Lung (tissue), 12 donors: ENCODE data around the gene ATF6. TPM values are rescaled to one million over a fixed set of nuclear protein-coding genes. Genes with fewer than 3 reads are reported as not detected.

Source experiments
- ATAC-seq: fragments of 200-7000 bp; cut with Tn5 transposase; one replicate; pipeline ENCODE4 v1.9.1; 2020; ENCODE audit warnings: moderate number of reproducible peaks; ENCODE audit not compliant: insufficient read depth, low FRiP score
- DNase-seq, 3 donors: peaks; one replicate each; pipeline ENCODE4 v3.0.0-alpha.2; 2013 to 2017
- H3K27ac ChIP-seq, 2 donors: one replicate each; pipeline ENCODE4 v1.5.1; 2013; ENCODE audit warnings: mild to moderate bottlenecking in 2 of 2, moderate library complexity in 2 of 2, control low read depth in 1 of 2, inconsistent platforms in 1 of 2, low read depth in 1 of 2, low read length in 1 of 2
- H3K27me3 ChIP-seq, 3 donors: one replicate each; pipeline ENCODE4 v1.5.1; 2013; ENCODE audit warnings: low read length in 2 of 3; ENCODE audit not compliant: control insufficient read depth in 3 of 3, insufficient read depth in 3 of 3
- H3K36me3 ChIP-seq, 4 donors: one replicate each; pipeline ENCODE4 v1.5.1; 2013; ENCODE audit warnings: low read length in 4 of 4, mild to moderate bottlenecking in 1 of 4, moderate library complexity in 1 of 4; ENCODE audit not compliant: control insufficient read depth in 4 of 4, insufficient read depth in 4 of 4
- H3K4me1 ChIP-seq, 5 donors: one replicate each; pipeline ENCODE4 v1.5.1; 2013; ENCODE audit warnings: low read length in 5 of 5, mild to moderate bottlenecking in 2 of 5, moderate library complexity in 1 of 5; ENCODE audit not compliant: control insufficient read depth in 5 of 5, insufficient read depth in 5 of 5
- H3K4me3 ChIP-seq: one replicate; pipeline ENCODE4 v1.5.1; 2013; ENCODE audit warnings: mild to moderate bottlenecking, control low read depth, moderate library complexity
- H3K9ac ChIP-seq, 2 donors: one replicate each; pipeline ENCODE4 v1.5.1; 2013; ENCODE audit warnings: low read length in 2 of 2, control low read depth in 1 of 2; ENCODE audit not compliant: insufficient read depth in 1 of 2
- H3K9me3 ChIP-seq, 4 donors: one replicate each; pipeline ENCODE4 v1.5.1; 2013; ENCODE audit warnings: low read length in 3 of 4, mild to moderate bottlenecking in 1 of 4, moderate library complexity in 1 of 4; ENCODE audit not compliant: control insufficient read depth in 4 of 4, insufficient read depth in 3 of 4
- CTCF ChIP-seq: IDR thresholded peaks from 2 replicates; pipeline ENCODE4 v1.5.1; 2012; ENCODE audit warnings: mild to moderate bottlenecking; ENCODE audit errors: control extremely low read depth, extremely low read depth
- WGBS, 2 donors: extraction: QIAGEN DNeasy Blood & Tissue Kit; methylation state at CpG; one replicate each; pipeline ENCODE4 v1.1.7; 2013; 5-methylcytosine and 5-hydroxymethylcytosine counted together
- polyA plus RNA-seq, 2 donors: library from polyadenylated mRNA; stranded (reverse); fragments of 200-250 nt; gene quantifications; one replicate each; pipeline ENCODE4 v1.2.1, GENCODE V29; 2013
- total RNA-seq, 2 donors: library from RNA; depleted of rRNA in 1 of 2; stranded (reverse); fragments of >200 nt in 1 of 2; gene quantifications; one replicate each; pipeline ENCODE4 v1.2.1, GENCODE V29; 2014 to 2021
- donor health status: control.
- donor health status: control.
- donor health status: Bipolar disorder and iron deficiency.
- donor health status: healthy.
- donor health status: DM: yes; HTN: yes; CAD: no.

The ATF6 gene
- total and polyA plus RNA-seq, 4 donors: 4.3 to 44.8 (median 22.6) TPM

GRCh38 chr1:161839591-161839990 lies 73.5 kb downstream of the ATF6 start:
- H3K4me1 ChIP-seq: peaks cover 0 to 7% (median 0%) of the 10 kb centered on the region in 5 donors
- WGBS, 2 donors: 89 to 96% methylated on average over 2 of the region's 2 CpGs
- TF ChIP-seq CTCF: no peak

DNA sequence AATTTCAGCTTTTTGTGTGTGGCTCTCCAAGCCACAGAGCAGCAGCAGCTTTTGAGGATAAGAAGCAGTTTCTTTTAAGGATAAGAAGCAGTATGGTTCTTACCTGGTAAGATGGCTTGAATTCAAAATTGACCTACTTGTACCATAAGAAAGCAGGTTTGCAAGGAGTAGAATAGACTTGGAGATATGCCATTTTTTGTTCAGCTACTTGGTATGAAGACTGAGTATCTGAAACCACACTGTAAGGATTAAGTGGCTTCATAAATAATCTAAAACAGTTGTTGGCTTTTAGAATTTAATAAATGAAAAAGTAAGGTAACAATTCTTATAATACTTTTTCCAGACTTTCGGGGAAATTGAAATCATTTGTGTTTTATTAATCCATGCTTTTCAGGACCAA lies 74.2 kb downstream of the ATF6 start:
- Histone ChIP-seq H3K9me3 (no peaks in the 10 kb centered on the region), H3K27ac (no peak overlapping the region), H3K36me3 (peaks cover 0 to 9% (median 3%) of the 10 kb centered on the region in 4 donors), H3K4me1 (peaks cover 0 to 10% (median 0%) of the 10 kb centered on the region in 5 donors), H3K27me3 (no peaks in the 10 kb centered on the region), H3K9ac (no peak overlapping the region), H3K4me3 (no peak overlapping the region)
- TF ChIP-seq CTCF: no peak
- no peak for ATAC-seq
- whole genome bisulfite sequencing, 2 donors: 93 to 99% methylated on average over 1 of the region's 1 CpG
- DNase-seq: no peak

More at GRCh38 chr1:161839591-161839990, 73.5 kb downstream of the ATF6 start:
- no peak overlapping the region for H3K9ac ChIP-seq
- H3K36me3 ChIP-seq: peaks cover 0 to 9% (median 3%) of the 10 kb centered on the region in 4 donors
- no peak overlapping the region for H3K4me3 ChIP-seq
- H3K9me3 ChIP-seq: no peaks in the 10 kb centered on the region
- no peak overlapping the region for H3K27ac ChIP-seq
- no peak for DNase-seq
- ATAC-seq: no peak
- no peaks in the 10 kb centered on the region for H3K27me3 ChIP-seq

DNA sequence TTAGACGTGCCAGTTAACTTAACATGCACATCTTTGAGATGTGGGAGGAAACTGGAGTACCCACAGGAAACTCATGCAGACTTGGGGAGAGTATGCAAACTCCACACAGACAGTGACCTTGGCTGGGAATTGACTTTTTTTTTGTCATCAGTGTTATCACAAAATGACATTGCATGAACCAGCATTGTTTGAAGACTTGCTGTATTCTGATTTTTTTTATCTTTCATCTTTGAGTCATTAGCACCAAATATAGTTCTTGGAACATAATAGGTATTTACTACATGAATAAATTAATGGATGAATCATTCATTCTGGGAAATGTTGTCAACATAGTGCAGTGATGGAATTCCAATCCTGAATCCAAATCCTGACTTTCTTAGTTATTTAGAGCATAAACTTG lies 77.0 kb downstream of the ATF6 start:
- TF ChIP-seq CTCF: no peak
- Histone ChIP-seq H3K9me3 (no peaks in the 10 kb centered on the region), H3K4me1 (peaks cover 0 to 10% (median 0%) of the 10 kb centered on the region in 5 donors), H3K4me3 (no peak overlapping the region), H3K27ac (no peak overlapping the region), H3K36me3 (peaks cover 0 to 7% (median 3%) of the 10 kb centered on the region in 4 donors), H3K9ac (no peak overlapping the region), H3K27me3 (no peaks in the 10 kb centered on the region)
- DNase-seq: no peak
- 47% methylated on average over 1 of the region's 1 CpG for WGBS, 2 donors
- ATAC-seq: no peak

DNA sequence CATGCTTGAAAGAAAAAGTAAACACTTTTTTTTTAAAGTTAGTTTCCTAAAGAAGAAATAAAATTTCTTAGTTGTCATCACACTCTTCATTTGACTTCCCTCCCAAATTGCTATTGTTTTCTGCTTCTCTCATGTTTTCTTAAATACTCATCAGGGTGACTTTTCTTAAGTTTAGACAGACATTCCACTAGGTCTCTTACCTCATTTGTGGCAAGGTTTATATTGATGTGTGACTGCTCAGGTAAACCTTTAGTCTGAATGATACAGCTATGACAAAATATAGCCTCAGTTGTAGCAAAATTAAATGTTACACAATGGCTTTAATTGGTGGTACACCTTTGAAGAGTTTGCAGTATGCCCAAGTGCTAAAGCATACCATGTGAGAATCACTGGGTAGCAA lies 78.6 kb downstream of the ATF6 start:
- H3K9ac ChIP-seq: no peak overlapping the region
- H3K27ac ChIP-seq: no peak overlapping the region
- TF ChIP-seq CTCF: no peak
- no peaks in the 10 kb centered on the region for H3K27me3 ChIP-seq
- no peak for DNase-seq
- ATAC-seq: no peak
- H3K9me3 ChIP-seq: no peaks in the 10 kb centered on the region
- H3K4me3 ChIP-seq: no peak overlapping the region
- peaks cover 0 to 6% (median 0%) of the 10 kb centered on the region in 5 donors for H3K4me1 ChIP-seq
- peaks cover 0 to 7% (median 3%) of the 10 kb centered on the region in 4 donors for H3K36me3 ChIP-seq
